Measurements from ENCODE around the gene COL8A2. TPM values are rescaled to one million over a fixed set of nuclear protein-coding genes. Genes with fewer than 3 reads are reported as not detected.

COL8A2 gene
- total RNA-seq, 2 donors from 2014 or later, result 41.6 to 126 TPM

- no peak overlapping the region for H3K27ac ChIP-seq
Observed at GRCh38 chr1:36084497-36085115, 40.4 kb downstream of the COL8A2 start.

GRCh38 chr1:36083635-36084496 is 41.2 kb downstream of the COL8A2 start, which contains the start of gene TEKT2:
TEKT2 (plus strand) TSS chr1:36084094; CDS start chr1:36084922, 828 bp downstream.
- no peak within 1 kb of the TSS for H3K27ac ChIP-seq
- DNase-seq (ENCODE audit: low spot score) (no peak), ATAC-seq (ENCODE audit: insufficient number of reproducible peaks, low FRiP score, low read depth) (no peak)

More at GRCh38 chr1:36084497-36085115, 40.4 kb downstream of the COL8A2 start:
- H3K9me3 ChIP-seq, result no peaks in the 10 kb centered on the region
- H3K36me3 ChIP-seq, result no peaks in the 10 kb centered on the region
- no peak for TF ChIP-seq CTCF (IDR thresholded peaks at IDR 0.05)
- ATAC-seq (ENCODE audit: insufficient number of reproducible peaks, low FRiP score, low read depth) (no peak), DNase-seq (ENCODE audit: low spot score) (no peak)
- peak overlapping the region; percentile 59 for H3K4me3 ChIP-seq
- peaks cover 12 to 24% of the 10 kb centered on the region in 2 donors for H3K4me1 ChIP-seq (ENCODE audit: control insufficient read depth in 1 of 2, low read depth in 2 of 2)
- peaks cover 4% of the 10 kb centered on the region for H3K27me3 ChIP-seq (replicated peaks; ENCODE audit: insufficient read depth)

GRCh38 chr1:36083219-36083618 is 41.8 kb downstream of the COL8A2 start:
- Histone ChIP-seq H3K9me3 (no peaks in the 10 kb centered on the region), H3K4me1 (ENCODE audit: control insufficient read depth in 1 of 2, low read depth in 2 of 2) (peaks cover 8 to 16% of the 10 kb centered on the region in 2 donors), H3K27me3 (replicated peaks; ENCODE audit: insufficient read depth) (peaks cover 4% of the 10 kb centered on the region), H3K36me3 (no peaks in the 10 kb centered on the region), H3K27ac (no peak overlapping the region), H3K4me3 (no peak overlapping the region)
- ATAC-seq (ENCODE audit: insufficient number of reproducible peaks, low FRiP score, low read depth), result no peak
- no peak for TF ChIP-seq CTCF (IDR thresholded peaks at IDR 0.05)
- DNase-seq (ENCODE audit: low spot score), result no peak

More at GRCh38 chr1:36083635-36084496, 41.2 kb downstream of the COL8A2 start, which contains the start of gene TEKT2:
- H3K27me3 ChIP-seq (replicated peaks; ENCODE audit: insufficient read depth), result peaks cover 4% of the 10 kb centered on the region
- H3K4me1 ChIP-seq (ENCODE audit: control insufficient read depth in 1 of 2, low read depth in 2 of 2), result peaks cover 10 to 19% of the 10 kb centered on the region in 2 donors
- no peaks in the 10 kb centered on the region for H3K9me3 ChIP-seq
- peak within 1 kb of the TSS; percentile 59 for H3K4me3 ChIP-seq
- H3K36me3 ChIP-seq, result no peaks in the 10 kb centered on the region
- no peak for TF ChIP-seq CTCF (IDR thresholded peaks at IDR 0.05)

GRCh38 chr1:36081926-36082485 is 43.0 kb downstream of the COL8A2 start:
- Histone ChIP-seq H3K9me3 (no peaks in the 10 kb centered on the region), H3K27me3 (replicated peaks; ENCODE audit: insufficient read depth) (peaks cover 4% of the 10 kb centered on the region), H3K4me3 (no peak overlapping the region), H3K36me3 (no peaks in the 10 kb centered on the region), H3K4me1 (ENCODE audit: control insufficient read depth in 1 of 2, low read depth in 2 of 2) (peaks cover 8 to 14% of the 10 kb centered on the region in 2 donors), H3K27ac (no peak overlapping the region)
- no peak for TF ChIP-seq CTCF (IDR thresholded peaks at IDR 0.05)
- DNase-seq (ENCODE audit: low spot score) (no peak), ATAC-seq (ENCODE audit: insufficient number of reproducible peaks, low FRiP score, low read depth) (no peak)

- no peak for TF ChIP-seq CTCF (IDR thresholded peaks at IDR 0.05)
- Histone ChIP-seq H3K4me3 (no peak overlapping the region), H3K27ac (no peak overlapping the region), H3K4me1 (ENCODE audit: control insufficient read depth in 1 of 2, low read depth in 2 of 2) (peaks cover 8 to 14% of the 10 kb centered on the region in 2 donors), H3K9me3 (no peaks in the 10 kb centered on the region), H3K27me3 (replicated peaks; ENCODE audit: insufficient read depth) (peaks cover 4% of the 10 kb centered on the region), H3K36me3 (no peaks in the 10 kb centered on the region)
- ATAC-seq (ENCODE audit: insufficient number of reproducible peaks, low FRiP score, low read depth) (no peak), DNase-seq (ENCODE audit: low spot score) (no peak)
Observed at GRCh38 chr1:36080801-36081200, 44.2 kb downstream of the COL8A2 start.
